ENCODE measurements around the gene RALGPS1. TPM values are rescaled to one million over a fixed set of nuclear protein-coding genes. Genes with fewer than 3 reads are reported as not detected.

The RALGPS1 gene
- total RNA-seq, 4 donors from 2014 or later, result 3.3 to 9.8 (median 6.7) TPM

DNA sequence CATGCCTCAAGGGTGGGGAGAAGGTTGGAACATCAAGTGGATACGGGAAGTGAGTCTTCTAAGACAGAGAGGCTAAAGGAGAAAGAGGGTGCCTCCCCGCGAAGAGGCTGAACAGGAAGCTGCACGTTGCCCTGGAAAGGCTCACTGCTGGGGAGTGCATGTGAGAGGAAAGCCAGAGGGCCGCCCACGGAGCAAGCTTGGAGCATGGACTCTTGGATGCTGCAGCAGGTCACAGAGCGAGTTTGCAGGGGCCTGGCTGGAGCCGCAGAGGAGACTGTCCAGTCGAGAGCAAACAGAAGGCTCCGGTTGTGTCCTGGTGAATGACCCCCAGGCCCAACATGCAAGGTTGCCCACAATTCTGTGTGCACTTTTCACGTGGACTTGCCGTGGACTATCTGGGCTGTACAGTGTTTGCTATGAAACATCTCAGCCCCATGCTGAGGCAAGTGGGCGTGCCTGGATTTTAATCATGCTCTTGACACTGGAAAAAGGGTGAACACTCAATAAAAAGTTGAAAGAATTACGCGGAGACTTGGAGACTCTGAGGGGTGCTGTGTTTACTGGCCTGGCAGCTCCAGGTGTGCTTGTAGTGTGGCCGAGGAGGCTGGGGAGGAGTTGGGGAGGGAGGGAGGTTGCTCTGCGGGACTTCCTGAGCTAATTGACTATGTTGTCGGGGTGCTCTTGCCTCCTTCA is 295.5 kb downstream of the RALGPS1 start:
- no peaks in the 10 kb centered on the region for H3K27me3 ChIP-seq
- TF ChIP-seq, protein P1, sequence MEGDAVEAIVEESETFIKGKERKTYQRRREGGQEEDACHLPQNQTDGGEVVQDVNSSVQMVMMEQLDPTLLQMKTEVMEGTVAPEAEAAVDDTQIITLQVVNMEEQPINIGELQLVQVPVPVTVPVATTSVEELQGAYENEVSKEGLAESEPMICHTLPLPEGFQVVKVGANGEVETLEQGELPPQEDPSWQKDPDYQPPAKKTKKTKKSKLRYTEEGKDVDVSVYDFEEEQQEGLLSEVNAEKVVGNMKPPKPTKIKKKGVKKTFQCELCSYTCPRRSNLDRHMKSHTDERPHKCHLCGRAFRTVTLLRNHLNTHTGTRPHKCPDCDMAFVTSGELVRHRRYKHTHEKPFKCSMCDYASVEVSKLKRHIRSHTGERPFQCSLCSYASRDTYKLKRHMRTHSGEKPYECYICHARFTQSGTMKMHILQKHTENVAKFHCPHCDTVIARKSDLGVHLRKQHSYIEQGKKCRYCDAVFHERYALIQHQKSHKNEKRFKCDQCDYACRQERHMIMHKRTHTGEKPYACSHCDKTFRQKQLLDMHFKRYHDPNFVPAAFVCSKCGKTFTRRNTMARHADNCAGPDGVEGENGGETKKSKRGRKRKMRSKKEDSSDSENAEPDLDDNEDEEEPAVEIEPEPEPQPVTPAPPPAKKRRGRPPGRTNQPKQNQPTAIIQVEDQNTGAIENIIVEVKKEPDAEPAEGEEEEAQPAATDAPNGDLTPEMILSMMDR (IDR thresholded peaks at IDR 0.05), result no peak
- TF ChIP-seq POLR2A (IDR thresholded peaks at IDR 0.05) (no peak), EP300 (IDR thresholded peaks at IDR 0.05) (no peak)
- WGBS, 2 donors, result 51 to 65% methylated on average over 16 to 18 of the region's 18 CpGs
- no peak overlapping the region for H3K4me3 ChIP-seq
- no peak for DNase-seq (ENCODE audit: low spot score in 2 of 2)
- no peak overlapping the region for H3K27ac ChIP-seq
- no peaks in the 10 kb centered on the region for H3K36me3 ChIP-seq
- H3K9me3 ChIP-seq, result no peaks in the 10 kb centered on the region
- H3K4me1 ChIP-seq, result peaks cover 0 to 19% (median 0%) of the 10 kb centered on the region in 4 donors

DNA sequence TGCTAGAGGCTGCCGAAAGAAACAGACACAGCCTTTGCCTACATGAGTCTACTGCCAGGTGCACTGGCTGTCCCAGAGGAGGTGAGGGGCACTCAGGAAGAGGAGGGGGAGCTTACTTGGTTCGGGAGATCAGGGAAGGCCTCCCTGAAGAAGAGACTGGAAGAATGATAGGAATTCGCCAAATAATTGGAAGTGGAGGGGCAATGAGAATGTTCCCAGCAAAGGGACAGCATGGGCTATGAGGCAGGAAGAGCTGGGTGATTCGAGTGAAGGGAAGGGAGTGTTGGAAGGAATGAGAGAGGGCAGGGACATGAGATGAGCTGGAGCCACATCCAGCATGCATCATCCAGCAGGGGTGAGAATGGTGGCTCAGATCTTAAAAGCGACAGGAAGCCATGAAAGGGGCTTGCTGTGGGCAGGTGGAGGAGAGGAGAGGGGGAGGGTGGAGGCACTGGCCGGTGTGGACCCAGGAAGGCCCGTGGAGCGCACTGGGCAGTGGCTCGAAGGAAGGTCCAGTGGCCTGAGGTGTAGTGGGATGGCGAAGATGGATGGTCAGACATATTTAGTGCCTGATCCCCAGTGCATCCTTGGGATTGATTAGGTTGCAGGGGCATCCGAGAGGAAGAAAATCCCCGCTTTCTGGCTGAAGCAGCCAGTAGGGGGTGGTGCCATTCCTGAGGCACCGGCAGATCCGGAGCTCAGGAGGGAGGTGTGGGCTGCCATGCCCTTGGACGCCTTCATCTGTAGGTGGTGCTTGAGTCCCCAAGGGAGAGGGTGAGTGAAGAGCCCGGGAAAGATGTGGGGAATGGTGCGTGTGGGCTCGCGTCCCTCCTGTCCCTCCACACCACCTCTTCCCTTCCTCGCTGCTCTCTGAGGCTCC is 296.5 kb downstream of the RALGPS1 start:
- no peak overlapping the region for H3K27ac ChIP-seq
- TF ChIP-seq EP300 (IDR thresholded peaks at IDR 0.05) (no peak), POLR2A (IDR thresholded peaks at IDR 0.05) (no peak)
- TF ChIP-seq, protein P1 (IDR thresholded peaks at IDR 0.05), result no peak
- 78 to 79% methylated on average over 19 to 20 of the region's 20 CpGs for WGBS, 2 donors
- H3K27me3 ChIP-seq, result no peaks in the 10 kb centered on the region
- H3K9me3 ChIP-seq, result no peaks in the 10 kb centered on the region
- H3K36me3 ChIP-seq, result no peaks in the 10 kb centered on the region
- no peak for DNase-seq (ENCODE audit: low spot score in 2 of 2)
- no peak overlapping the region for H3K4me3 ChIP-seq
- H3K4me1 ChIP-seq, result peaks cover 0 to 14% (median 0%) of the 10 kb centered on the region in 4 donors

DNA sequence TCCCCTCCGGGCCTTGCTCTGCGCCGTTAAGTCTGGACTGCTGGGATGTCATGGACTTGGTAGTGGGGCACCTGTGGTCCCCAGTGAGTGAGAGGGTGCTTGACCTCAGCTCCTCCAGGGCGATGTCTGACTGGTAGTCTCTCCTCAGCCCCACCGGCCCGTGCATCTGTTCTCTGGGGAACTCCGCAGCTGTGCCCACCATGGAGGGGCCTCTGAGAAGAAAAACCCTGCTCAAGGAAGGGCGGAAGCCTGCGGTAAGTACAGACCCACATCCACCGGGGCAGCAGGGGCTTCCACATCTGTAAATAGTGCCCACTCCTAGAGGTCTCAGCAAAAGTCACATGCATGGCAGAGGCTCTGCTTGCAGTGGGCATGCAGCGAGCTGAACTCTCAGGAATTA is 297.4 kb downstream of the RALGPS1 start:
- no peak overlapping the region for H3K27ac ChIP-seq
- no peak for DNase-seq (ENCODE audit: low spot score in 2 of 2)
- WGBS, 2 donors, result 89 to 98% methylated on average over 10 to 11 of the region's 11 CpGs

DNA sequence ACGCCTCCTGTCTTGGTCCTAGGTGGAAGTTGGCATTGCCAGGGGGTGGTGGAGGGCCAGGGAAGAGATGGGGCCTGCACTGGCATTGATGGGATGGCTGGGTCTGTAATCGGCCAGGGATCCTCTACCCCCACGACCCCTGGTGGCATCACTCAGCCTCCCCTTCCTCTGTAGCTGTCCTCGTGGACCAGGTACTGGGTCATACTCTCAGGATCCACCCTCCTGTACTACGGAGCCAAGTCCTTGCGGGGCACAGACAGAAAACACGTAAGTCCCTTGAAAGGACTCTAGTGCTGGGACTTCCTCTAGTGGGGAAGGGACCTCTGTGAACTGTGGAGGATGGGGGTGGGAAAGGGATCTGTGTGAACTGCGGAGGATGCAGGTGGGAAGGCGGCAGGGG is 297.9 kb downstream of the RALGPS1 start:
- no peaks in the 10 kb centered on the region for H3K27me3 ChIP-seq
- H3K27ac ChIP-seq, result no peak overlapping the region
- no peaks in the 10 kb centered on the region for H3K9me3 ChIP-seq
- no peak overlapping the region for H3K4me3 ChIP-seq
- peaks cover 0 to 14% (median 0%) of the 10 kb centered on the region in 4 donors for H3K4me1 ChIP-seq
- H3K36me3 ChIP-seq, result no peaks in the 10 kb centered on the region
- no peak for DNase-seq (ENCODE audit: low spot score in 2 of 2)
- 85 to 90% methylated on average over 9 of the region's 9 CpGs for WGBS, 2 donors
- TF ChIP-seq POLR2A (IDR thresholded peaks at IDR 0.05) (no peak), EP300 (IDR thresholded peaks at IDR 0.05) (no peak)
- TF ChIP-seq, protein P1 (IDR thresholded peaks at IDR 0.05), result no peak

More for the DNA sequence above, 297.4 kb downstream of the RALGPS1 start:
- peaks cover 0 to 14% (median 0%) of the 10 kb centered on the region in 4 donors for H3K4me1 ChIP-seq
- no peak overlapping the region for H3K4me3 ChIP-seq
- no peaks in the 10 kb centered on the region for H3K27me3 ChIP-seq
- H3K9me3 ChIP-seq, result no peaks in the 10 kb centered on the region
- no peaks in the 10 kb centered on the region for H3K36me3 ChIP-seq
- TF ChIP-seq EP300 (IDR thresholded peaks at IDR 0.05) (no peak), POLR2A (IDR thresholded peaks at IDR 0.05) (no peak)
- TF ChIP-seq, protein P1 (IDR thresholded peaks at IDR 0.05), result no peak

DNA sequence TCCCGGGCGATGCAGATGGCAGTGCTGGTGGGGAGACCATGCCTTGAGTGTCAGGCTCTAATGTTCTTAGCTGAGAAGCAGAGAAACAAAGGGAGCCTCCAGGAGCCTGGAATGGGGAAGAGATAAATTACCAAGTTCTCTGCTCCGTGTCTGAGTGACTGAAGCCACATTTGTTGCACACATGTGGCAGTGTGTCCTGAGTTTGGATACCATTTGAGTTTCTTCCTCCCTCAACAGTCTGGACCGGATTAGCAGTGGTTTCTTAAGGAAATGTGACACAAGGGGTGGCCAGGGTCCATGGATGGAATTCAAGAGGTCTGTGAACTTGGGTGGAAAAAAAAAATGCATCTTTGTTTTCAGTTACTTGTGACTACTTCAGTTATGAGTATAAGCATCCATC is 299.3 kb downstream of the RALGPS1 start:
- Histone ChIP-seq H3K36me3 (no peaks in the 10 kb centered on the region), H3K4me1 (peaks cover 0 to 14% (median 0%) of the 10 kb centered on the region in 4 donors), H3K27ac (no peak overlapping the region), H3K27me3 (no peaks in the 10 kb centered on the region), H3K9me3 (no peaks in the 10 kb centered on the region), H3K4me3 (no peak overlapping the region)
- WGBS, 2 donors, result 63 to 69% methylated on average over 4 of the region's 4 CpGs
- TF ChIP-seq EP300 (IDR thresholded peaks at IDR 0.05) (no peak), POLR2A (IDR thresholded peaks at IDR 0.05) (no peak)
- TF ChIP-seq, protein P1 (IDR thresholded peaks at IDR 0.05), result no peak
- no peak for DNase-seq (ENCODE audit: low spot score in 2 of 2)

Data from tibial nerve (tissue), 4 donors.